IPS DF 19.7 (cell line): ENCODE results near the gene EVL.

Experiments used
- DNase-seq: peaks from one replicate; pipeline ENCODE4 v3.0.0-alpha.2; 2013; ENCODE audit warnings: low read depth, low spot score

The EVL gene

DNA sequence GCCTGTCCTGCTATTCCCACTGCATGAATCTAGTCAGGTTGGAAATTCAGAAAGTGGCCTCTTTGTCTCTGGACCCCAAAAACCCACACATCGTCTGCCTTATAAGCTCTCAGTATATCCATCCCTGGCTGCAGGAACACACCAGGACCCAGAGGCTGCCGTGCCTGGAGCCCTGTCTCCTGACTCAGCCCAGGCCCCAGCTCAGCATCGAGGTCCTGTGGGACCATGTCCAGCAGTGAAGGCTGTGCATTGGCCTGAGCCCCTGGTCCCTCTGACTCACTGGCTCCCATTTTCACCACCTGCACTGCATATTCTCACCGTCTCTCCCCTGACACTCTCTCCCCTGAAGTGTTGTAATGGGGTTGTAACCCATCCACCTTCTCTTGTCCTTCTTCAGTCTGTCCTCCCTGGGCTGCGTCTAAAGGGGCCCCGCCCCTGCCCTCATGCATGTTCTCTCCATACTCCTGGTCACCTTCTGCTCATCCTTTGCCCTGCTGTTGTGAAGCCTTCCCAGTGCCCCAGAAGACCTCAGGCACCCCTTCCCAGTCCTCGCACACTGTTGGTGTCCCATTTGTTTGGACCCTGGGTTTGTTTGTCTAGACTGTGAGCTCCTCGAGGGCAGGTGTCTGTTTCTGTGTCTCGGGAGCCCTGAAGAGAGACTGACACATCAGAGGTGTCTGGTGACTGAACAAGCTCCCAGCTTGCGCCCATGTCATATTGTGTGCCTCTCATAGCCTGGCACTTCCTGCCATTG, 43.8 kb downstream of the EVL start:
- no peak for DNase-seq

DNA sequence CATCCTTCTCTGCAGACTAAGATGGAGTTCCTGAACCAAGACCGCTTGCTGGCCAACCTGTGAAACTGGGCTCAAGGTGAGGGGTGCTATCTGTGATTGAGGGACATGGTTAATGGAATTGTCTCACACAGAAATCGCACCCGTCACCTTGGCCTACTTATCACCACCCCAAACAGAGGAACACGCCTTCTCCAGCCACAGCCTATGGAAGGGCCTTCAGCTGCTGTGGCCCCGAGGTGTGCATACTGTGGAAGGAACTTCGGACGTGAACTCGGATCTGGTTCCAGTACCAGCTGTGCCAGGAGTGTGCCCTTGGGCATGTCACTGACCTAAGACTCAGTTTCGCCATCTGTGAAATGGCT, 44.4 kb downstream of the EVL start:
- no peak for DNase-seq

DNA sequence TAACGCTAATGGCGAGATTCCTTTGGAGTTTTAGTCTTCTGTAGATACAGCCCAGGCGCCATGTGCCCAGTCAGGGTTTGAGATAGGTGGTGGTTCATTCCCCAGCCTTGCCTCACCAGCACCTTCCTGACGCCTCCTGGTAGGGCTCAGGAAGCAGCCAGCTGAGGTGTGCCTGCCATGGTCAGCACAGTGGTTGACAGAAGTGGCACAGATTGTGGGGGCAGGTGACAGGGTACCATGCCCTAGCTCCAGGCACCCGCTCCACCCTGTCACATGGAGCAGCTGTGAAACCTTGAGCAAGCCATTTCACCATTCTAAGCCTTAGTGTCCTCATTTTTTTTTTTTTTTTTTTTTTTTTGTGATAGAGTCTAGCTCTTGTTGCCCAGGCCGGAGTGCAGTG, 45.6 kb downstream of the EVL start:
- DNase-seq: no peak

DNA sequence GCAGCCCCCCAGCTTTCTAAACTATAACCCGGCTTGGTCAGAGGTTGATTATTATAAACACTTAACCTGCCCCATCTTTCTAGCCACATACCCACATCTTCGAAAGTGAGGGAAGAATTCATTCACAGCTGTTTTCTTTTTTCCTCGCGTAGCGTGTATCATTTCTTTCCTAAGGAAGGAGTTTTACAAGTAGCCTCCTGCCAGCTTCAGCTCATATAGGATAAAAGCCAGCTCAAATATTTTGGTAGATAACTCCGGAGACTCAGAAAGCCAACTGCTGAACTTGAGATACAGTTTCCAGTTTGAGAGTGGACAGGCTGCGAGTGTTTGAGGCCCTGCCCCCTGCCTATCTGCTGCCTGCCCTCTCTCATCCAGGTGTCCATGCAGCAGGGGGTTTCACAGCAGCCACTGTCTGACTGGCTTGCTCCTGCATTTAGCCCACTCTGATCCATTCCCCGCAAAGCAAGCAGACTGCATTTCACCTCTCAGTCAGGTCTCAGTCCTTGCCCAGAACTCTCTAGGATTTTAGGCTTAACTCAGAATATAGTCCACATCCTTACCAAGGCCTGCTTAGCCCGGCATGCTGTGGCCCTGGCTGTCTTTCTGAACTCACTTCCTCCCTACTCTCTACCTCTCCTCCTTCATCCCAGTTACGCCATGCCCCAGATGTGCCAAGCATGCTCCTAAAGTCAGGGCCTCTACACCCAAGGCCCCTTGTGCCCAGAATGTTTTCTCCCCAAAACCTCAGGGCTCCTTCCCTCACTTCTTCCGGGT, 46.9 kb downstream of the EVL start:
- DNase-seq: no peak

DNA sequence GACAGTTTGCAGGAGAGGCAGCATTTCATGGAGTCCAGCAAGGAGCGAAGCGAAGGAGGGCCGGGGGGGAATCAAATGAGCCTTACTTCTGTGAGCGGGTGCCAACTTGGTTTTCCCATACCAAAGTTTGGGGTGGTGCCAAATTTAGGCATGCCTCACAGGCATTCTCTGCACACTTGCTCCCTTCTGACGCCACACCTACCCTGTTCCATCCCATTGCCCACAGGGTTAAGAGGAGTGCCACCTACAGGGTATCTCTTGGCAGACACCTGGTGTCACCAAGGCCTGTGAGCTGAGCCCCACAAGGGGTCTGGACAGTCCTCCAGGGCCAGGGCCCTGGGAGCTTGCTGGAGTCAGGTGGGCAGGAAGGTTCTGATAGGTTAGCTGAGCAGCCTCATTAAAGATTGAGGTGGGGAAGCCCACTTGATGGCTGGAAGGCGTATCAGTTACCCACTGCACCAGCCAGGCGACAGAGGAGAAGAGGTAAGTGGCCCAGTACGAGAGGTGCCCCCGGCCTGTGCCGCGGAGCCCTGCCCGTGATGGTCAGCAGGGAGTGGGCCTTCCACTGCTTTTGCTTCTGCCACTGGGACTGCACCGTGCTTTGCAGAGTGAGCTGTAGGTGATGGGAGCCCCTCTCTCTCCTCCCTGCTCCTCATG, 49.0 kb downstream of the EVL start:
- no peak for DNase-seq

DNA sequence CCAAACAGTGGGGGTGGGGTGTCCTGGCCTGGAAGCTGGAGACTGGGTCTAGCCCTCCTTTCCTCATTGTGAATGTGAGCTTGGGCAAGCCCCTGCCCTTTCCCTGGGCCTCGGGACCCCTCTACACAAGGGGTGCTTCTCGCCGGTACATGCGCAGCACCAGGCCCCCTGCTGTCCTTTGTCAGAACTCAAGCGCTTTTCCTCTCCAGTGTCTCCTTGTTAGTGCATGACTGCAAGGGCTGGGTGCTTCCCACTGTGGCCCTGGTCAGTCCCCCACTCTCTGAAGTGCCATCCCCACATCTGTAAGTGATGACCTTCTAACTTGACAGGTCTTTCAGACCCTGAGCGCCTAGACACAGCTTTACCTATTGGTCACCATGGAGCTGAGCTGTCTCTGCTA, 50.0 kb downstream of the EVL start:
- DNase-seq: no peak

DNA sequence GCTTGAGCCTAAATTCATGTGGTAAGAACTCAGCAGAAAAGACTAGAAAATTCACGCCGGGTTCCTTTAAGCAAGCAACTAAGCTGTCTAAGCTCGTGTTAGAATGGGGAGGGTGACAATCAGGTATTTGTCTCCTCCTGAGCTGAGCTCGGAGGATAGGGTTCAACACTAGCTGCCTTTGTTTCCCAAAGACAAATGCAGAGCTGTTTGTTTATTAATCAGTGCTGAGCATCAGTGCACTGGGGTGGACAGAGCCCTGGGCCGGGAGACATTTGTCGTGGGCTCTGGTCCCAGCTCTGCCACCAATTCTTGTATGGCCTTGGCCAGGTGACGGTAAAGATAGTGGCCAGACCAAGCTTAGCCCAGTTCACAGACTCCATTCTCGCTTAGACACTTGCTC, 50.5 kb downstream of the EVL start:
- no peak for DNase-seq

DNA sequence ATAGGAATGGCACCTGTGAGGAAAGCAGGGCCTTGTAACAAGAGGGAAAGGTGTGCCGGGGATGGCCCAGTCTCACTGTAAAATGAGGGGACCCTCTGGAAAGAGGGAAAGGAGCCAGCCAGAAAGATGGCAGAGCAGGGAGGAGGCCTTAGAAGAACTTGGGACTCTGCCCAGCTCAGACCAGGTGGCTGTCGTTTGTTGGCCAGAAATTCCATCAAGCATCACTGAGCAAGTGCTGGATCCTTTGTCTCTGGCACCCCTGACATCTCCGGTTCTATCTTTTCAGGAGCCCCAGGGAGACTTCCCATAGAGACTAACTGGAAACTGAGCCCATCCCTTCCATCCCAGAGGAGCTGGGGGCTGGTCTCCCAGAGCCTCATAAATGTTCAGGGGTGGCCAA, 50.9 kb downstream of the EVL start:
- no peak for DNase-seq

DNA sequence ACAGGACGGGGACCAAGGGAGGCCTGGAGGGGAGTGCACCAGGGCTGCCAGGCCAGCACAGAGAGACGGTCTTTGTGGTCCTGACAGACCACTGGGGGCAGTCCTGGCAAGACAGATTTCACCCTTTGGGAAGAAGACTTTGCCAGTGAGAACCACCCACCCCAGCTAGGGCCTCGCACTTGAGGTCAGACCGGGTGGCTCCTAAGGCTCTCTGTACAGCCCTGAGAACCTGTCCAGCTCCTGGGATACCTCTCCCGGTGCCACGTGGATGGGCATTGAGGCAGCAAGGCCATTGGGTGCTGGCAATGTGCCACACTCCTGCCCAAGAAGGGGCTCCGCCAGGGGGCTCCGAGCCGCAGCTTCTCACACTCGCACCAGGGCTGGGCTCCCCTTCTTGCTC, 51.8 kb downstream of the EVL start:
- no peak for DNase-seq

DNA sequence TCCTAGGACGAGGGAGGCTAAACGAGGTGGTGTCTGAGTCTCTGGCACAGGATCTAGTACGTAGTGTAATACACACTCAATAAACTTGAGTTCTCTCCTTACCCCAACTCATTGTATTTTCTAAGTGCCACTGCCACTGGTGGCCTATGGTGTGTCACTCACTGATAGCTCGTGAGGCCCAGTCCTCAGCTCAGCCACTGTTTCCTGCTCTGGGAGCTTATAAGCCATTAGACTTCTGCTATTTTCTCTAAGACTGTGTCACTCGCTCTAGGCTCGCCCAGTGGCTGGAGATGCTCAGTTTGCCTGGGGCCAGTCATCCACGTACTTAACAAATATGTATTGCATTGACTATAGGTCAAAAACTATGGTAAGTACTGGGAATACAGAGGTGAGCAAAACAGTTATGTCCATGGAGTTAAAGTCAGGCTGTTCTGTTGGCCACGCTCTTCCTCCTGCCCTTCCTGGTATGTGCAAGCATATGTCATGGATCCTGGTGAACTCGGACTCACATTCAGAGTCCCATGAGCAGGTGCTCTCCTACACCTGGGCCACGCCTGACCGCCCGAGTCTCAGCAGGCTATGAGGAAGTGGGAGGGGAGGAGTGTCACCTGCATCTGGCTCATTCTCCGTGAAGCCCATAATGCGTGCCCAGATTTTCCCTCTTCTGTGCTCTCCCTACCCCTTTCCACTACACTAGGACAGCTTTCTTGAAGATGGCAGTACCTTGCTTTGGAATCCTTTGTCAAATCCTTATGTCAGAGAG, 52.6 kb downstream of the EVL start:
- DNase-seq: no peak

DNA sequence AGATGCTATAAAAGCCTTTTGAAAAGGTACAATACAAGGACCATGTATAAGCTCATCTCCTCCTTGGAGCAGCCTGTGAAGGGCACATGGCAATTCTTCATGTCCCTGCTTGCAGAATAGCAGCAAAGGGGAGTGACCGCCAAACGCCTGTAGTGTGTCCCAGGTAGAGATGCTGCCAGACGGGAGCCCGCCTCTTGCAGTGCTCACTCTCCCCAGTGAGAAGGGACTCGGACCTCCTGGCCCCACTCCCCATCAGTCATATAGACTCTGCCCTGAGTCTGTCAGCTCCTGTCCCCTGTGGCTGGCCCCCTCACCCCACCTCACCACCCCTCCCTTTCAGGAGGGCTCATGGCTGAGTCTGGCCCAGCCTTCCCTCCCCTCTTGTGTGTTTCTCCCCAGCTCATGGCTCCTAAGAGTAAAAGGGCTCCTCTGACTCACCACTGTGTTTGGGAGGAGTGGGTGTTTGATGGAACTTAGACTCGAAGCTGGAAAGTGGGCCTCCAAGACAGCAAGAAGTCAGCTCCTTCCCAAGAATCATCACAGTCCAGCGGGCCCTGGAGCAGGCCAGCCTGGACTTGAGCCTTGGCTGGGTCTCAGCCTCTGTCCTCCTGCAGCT, 53.3 kb downstream of the EVL start:
- DNase-seq: no peak

DNA sequence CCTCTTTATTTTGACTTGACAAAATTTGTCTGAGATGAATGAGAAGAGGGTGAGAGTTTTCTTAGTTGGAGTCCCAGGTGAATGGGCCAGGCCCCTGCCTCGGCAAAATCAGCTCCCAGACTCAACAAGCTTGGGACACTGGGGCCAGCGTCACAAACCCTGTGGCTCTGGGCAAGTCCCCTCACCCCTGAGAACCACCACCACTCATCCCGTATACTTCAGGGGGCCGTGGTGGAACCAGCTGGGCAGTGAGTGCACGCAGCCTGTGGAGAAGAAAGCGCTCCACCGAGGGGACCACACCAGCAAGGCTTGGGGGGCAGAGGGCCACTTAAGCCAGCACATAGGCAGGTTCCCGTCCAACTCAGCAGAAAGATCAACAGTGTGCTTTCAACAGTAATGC, 54.0 kb downstream of the EVL start:
- no peak for DNase-seq

DNA sequence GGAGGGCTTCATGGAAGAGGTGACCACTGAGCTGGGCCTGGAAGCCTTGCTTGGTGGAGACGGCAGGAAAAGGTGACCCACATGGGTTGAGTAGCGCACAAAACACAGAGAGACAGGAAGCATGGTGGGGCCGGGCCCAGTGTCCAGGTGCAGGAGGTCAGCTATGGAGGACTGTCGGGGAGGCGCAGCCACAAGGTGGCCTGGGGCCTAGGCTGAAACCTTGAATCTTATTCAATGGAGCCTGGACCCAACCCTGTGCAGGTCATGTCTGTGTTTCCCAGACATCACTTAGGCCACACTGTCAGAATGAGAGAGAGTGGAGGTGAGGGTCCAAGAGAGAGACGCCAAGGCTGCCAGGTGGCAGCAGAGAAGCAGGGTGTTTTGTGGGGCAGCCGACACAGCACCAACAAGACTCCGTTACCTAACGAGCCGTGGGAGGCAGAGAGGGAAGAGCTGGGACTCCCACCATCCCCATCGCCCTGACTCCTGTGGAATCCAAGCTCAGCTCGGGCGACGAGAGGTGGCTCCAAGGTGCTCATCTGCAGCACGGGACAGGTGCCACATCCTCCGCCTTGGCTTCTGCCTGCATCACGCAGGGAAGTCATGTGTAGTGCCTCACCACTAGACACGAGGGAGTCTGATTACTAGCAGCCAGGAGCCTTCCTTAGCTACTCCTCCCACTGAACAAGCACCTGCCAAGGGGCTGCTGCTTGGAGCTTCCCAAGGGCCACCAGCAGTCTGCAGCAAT, 55.5 kb downstream of the EVL start:
- no peak for DNase-seq

DNA sequence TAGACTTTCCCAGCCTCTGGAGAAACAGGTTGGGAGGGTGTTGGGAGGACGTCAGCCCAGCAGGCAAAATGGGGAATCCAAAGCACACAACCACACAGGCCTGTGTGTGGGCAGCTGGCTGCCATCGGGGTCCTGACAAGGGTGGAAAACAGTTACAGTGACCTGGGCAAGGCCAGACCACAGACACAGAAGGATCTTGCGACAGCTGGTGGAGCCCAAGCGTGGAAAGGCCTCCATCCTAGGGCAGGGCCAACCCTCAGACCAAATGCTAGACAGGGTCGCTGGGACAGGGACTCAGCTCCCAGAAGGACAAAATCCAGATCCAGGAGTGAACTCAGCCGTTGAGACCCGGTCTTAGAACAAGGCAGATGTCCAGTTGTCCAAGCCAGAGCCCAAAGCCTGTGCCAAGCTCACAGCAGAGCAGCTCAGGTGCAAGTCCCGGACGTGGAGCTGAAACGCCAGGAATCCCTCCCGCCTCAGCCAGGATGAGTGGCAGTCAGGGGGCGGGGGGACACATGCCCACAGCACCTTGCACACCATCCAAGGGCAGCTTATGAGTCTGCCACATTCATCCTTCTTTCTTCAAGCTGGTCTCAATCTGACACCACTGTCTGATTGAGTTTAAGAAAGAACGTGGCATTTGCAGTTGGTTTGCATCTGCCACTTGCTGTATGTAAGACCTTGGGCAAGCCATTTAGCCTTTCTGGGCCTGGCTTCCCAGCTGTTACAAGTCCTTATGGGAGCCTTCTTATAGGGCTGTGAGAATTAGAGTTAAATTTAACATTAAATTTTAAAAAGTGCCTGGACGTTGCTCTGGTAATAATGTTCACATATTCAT, 56.6 kb downstream of the EVL start:
- no peak for DNase-seq

DNA sequence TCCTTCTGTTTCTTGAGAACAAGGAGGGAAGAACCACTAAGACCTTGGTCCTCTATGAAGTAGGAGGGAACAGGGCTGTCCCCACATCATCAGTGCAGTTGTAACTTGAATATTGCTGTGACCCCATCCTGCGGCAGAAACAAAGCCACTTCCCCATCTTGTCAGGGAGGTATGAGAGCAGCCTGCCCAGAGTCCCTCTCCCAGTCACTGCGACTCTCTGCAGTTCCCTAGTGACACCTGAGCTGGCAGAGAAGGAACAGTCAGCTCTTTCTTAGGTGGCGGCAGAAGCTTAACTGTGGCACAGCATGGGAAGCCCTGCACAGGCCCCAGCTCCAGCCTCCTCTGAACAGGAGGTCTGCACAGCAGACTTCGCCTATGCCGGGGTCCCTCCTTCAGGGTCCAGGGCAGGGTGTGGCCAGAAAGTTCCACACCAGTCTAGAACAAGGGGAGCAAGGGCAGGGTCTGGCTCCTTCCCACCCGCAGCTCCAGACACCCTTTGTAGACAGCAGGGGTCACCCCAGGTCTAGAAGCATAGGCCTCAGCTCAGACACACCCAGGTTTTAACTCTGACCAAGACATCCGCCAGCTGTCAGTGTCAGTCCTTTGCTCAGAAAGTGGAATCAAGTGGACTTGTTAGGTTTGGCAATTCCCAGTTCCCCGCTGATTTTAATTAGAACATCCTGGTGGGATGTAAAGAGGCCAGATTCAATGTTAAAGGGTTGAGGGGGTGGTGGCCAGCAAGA, 57.4 kb downstream of the EVL start:
- DNase-seq: no peak

DNA sequence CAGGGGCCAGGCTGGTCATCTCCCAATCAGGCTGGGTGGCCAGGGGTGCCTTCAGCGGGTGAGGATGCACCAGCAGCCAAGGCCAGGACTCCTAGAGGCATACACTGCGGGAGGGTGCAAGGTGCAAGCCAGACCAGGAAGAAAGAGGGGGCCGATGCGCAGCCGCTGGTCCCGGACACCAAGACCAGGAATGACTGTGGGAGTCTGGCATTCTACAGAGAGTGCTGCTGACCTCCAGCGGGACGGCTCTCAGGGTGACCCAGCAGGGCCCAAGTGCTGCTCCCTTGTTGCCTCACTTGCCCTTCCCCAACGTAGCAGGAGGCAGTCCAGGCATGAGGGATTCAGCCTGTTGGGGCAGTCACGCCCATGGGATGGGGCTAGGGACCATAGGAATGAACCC, 58.4 kb downstream of the EVL start:
- DNase-seq: no peak

DNA sequence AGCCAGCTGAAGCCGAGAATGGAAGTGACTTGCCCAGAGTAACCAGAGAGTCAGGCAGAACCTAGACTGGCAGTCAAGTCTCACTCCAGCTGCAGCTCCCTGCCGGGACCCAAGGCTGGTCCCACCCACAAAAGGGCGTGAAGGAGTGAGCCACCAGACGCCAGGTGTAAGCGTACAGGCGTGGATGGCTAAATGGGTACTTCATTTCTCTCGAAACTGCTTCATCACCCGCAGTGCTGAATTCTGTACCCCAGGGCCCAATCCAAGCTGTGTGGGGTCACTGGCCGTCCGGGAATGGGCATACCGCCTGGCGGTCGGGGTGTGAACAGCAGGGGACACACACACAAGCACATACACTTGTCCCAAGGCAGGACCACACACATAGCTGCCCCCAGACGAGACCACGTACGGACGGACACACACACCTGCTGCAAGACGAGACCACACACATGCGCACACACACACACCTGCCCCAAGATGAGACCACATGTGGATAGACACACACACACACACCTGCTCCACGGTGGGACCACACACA, 59.4 kb downstream of the EVL start:
- no peak for DNase-seq

DNA sequence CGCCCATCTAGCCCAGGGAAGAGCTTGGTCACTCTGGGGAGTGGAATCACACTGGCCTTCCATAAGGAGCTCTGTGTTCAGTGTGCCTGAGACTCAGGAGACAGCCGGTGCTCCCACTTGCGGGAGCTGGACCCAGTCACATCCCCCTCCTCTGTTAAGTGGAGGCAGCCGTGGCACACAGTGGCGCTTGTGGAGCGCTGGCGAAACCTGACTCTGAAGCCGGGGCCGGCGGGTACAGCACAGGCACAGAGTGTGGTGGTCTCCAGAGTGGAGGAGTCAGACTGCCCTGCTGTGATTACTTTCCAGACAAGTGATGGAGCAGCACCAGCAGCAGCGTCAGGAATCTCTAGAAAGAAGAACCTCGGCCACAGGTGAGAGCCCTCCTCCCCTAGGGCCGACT, 61.2 kb downstream of the EVL start:
- DNase-seq: no peak

DNA sequence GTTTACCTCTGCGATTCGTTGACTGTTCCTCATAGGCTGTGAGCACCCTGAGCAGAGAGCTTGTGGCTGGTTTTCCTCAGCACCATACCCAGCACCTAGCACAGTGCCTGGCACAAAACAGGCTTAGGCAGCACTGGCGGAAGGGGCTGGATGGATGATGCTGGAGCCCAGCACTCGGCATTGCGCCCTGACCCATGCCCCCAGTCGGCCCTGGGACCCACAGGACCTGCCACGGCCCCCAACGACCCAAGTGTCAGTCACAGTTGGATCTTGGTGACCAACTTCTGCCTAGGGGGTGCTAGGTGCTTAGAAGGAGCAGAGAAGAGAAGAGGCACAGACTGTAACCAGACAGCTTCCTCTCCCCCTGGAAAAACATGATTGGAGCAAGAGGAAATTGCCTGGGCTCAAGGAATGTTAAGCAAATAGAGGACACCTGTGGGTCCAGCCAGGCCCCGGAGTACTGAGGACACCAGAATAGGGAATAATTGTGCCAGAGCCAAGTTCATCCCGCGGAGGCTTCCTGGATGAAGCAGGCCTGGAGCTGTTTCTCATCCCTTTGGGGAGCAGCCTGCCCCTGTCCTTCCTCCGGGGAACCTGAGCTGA, 62.7 kb downstream of the EVL start:
- no peak for DNase-seq
